ENCODE results near the gene SYNGR3. TPM values are rescaled to one million over a fixed set of nuclear protein-coding genes. Genes with fewer than 3 reads are reported as not detected.
A peak's percentile ranks its signal among the peaks of the same experiment; 100 is the strongest.

Gene SYNGR3
- total and polyA plus RNA-seq, 2 of the 13 experiments (the other 11 are each of a cell fraction or from before 2014, with no cell fraction given), result 0.97 to 5.7 TPM

DNA sequence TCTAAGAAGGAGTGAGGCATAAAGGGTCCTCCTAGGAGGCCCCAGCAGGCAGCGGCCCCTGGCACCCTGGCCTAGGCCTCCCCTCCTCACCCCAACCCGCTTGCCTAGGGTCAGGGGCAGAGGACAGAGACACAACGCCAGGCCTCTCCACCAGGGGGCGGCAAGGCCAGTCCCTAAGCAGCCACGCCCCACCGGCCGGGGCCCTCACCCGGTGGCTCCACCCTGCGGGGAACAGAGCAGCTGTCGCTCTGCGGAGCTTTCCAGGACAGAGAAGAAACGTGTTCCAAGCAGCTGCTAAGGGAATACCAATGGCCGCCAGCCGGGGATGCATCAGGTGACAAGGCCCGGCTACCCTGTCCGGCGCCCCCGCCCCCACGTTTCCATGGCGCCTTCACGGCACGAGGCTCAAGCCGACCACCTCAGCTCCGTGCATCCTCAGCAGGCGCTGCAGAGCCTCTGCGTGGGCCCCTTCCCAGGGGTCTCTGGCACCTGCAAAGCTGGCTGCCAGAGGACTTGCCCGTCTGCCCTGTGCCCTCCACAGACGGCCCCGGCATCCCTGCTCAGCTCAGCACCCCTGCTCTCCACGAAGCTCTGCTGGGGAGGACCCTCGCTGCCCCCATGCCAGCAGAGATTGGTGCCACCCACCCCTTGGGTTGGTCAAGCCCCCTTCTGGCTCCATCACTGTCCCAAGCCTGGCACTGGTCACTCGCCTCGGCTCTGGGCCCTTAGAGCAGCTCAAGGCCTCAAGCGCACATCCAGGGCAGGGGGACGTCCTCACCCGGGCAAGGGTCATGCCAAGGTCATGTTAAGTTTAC, 14.3 kb downstream of the SYNGR3 start (continued):
- TF ChIP-seq ARID3A (IDR thresholded peaks at IDR 0.05; ENCODE audit: low read depth, low read length), result no peak
- no peak for TF ChIP-seq ZSCAN20 (CRISPR knock-in tag; IDR thresholded peaks at IDR 0.05; ENCODE audit: borderline replicate concordance)
- TF ChIP-seq, protein P1, sequence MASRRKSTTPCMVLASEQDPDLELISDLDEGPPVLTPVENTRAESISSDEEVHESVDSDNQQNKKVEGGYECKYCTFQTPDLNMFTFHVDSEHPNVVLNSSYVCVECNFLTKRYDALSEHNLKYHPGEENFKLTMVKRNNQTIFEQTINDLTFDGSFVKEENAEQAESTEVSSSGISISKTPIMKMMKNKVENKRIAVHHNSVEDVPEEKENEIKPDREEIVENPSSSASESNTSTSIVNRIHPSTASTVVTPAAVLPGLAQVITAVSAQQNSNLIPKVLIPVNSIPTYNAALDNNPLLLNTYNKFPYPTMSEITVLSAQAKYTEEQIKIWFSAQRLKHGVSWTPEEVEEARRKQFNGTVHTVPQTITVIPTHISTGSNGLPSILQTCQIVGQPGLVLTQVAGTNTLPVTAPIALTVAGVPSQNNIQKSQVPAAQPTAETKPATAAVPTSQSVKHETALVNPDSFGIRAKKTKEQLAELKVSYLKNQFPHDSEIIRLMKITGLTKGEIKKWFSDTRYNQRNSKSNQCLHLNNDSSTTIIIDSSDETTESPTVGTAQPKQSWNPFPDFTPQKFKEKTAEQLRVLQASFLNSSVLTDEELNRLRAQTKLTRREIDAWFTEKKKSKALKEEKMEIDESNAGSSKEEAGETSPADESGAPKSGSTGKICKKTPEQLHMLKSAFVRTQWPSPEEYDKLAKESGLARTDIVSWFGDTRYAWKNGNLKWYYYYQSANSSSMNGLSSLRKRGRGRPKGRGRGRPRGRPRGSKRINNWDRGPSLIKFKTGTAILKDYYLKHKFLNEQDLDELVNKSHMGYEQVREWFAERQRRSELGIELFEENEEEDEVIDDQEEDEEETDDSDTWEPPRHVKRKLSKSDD (CRISPR knock-in tag; IDR thresholded peaks at IDR 0.05; ENCODE audit: low read depth), result 0 out of 2 replicates have a peak, but pooled peaks have one; percentile 21
- peak; percentile 70 for TF ChIP-seq ZNF768 (CRISPR knock-in tag; IDR thresholded peaks at IDR 0.05)
- peak; percentile 78 for TF ChIP-seq ZGPAT (CRISPR knock-in tag; IDR thresholded peaks at IDR 0.05)
- TF ChIP-seq, protein P2, sequence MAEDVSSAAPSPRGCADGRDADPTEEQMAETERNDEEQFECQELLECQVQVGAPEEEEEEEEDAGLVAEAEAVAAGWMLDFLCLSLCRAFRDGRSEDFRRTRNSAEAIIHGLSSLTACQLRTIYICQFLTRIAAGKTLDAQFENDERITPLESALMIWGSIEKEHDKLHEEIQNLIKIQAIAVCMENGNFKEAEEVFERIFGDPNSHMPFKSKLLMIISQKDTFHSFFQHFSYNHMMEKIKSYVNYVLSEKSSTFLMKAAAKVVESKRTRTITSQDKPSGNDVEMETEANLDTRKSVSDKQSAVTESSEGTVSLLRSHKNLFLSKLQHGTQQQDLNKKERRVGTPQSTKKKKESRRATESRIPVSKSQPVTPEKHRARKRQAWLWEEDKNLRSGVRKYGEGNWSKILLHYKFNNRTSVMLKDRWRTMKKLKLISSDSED (CRISPR knock-in tag; IDR thresholded peaks at IDR 0.05), result no peak
- TF ChIP-seq, protein P3, sequence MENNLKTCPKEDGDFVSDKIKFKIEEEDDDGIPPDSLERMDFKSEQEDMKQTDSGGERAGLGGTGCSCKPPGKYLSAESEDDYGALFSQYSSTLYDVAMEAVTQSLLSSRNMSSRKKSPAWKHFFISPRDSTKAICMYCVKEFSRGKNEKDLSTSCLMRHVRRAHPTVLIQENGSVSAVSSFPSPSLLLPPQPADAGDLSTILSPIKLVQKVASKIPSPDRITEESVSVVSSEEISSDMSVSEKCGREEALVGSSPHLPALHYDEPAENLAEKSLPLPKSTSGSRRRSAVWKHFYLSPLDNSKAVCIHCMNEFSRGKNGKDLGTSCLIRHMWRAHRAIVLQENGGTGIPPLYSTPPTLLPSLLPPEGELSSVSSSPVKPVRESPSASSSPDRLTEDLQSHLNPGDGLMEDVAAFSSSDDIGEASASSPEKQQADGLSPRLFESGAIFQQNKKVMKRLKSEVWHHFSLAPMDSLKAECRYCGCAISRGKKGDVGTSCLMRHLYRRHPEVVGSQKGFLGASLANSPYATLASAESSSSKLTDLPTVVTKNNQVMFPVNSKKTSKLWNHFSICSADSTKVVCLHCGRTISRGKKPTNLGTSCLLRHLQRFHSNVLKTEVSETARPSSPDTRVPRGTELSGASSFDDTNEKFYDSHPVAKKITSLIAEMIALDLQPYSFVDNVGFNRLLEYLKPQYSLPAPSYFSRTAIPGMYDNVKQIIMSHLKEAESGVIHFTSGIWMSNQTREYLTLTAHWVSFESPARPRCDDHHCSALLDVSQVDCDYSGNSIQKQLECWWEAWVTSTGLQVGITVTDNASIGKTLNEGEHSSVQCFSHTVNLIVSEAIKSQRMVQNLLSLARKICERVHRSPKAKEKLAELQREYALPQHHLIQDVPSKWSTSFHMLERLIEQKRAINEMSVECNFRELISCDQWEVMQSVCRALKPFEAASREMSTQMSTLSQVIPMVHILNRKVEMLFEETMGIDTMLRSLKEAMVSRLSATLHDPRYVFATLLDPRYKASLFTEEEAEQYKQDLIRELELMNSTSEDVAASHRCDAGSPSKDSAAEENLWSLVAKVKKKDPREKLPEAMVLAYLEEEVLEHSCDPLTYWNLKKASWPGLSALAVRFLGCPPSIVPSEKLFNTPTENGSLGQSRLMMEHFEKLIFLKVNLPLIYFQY (CRISPR knock-in tag; IDR thresholded peaks at IDR 0.05; ENCODE audit: borderline replicate concordance), result 0 out of 2 replicates have a peak, but pooled peaks have one; percentile 25
- peak; percentile 75 for TF ChIP-seq KDM3A (CRISPR knock-in tag; IDR thresholded peaks at IDR 0.05; ENCODE audit: low read depth)
- peak; percentile 91 for TF ChIP-seq SP5 (CRISPR knock-in tag; IDR thresholded peaks at IDR 0.05; ENCODE audit: borderline replicate concordance, low read depth)
- no peak for TF ChIP-seq SRY (CRISPR knock-in tag; IDR thresholded peaks at IDR 0.05)
- TF ChIP-seq TCF7L2 (IDR thresholded peaks at IDR 0.05; ENCODE audit: low read depth, low read length), result no peak
- peak; percentile 99 for TF ChIP-seq XRCC5 (optimal IDR thresholded peaks at IDR 0.05; ENCODE audit: low read length)
- peak; percentile 92 for TF ChIP-seq SAP130 (CRISPR knock-in tag; IDR thresholded peaks at IDR 0.05; ENCODE audit: low read depth)
- peak; percentile 75; the same call in 1 of the 2 replicates for TF ChIP-seq RXRB (CRISPR knock-in tag; IDR thresholded peaks at IDR 0.05; ENCODE audit: borderline replicate concordance)
- peak; percentile 32; the same call in 1 of the 2 replicates for TF ChIP-seq MXD4 (CRISPR knock-in tag; IDR thresholded peaks at IDR 0.05)
- no peak for TF ChIP-seq ZNF556 (CRISPR knock-in tag; IDR thresholded peaks at IDR 0.05; ENCODE audit: borderline replicate concordance)
- no peak for TF ChIP-seq RNF2 (conservative IDR thresholded peaks at IDR 0.05; ENCODE audit: low read depth)

Measured in HepG2 (cell line).